H1 (cell line): ENCODE data around the gene PHF3. TPM values are rescaled to one million over a fixed set of nuclear protein-coding genes. Genes with fewer than 3 reads are reported as not detected.

Experiments used
- ATF2 ChIP-seq: IDR thresholded peaks from 2 replicates; pipeline ENCODE4 v1.6.1; 2012; ENCODE audit warnings: low read length, inconsistent platforms
- BACH1 ChIP-seq: IDR thresholded peaks from 2 replicates; pipeline ENCODE4 v1.6.1; 2012; ENCODE audit warnings: low read length, improper control_type of control experiment
- BRCA1 ChIP-seq: IDR thresholded peaks from 2 replicates; pipeline ENCODE4 v1.6.1; 2012; ENCODE audit warnings: low read depth, low read length, improper control_type of control experiment
- CBX5 ChIP-seq: fragments of 300-800, 300-1000 bp; sonication (generic); IDR thresholded peaks from 2 replicates; pipeline ENCODE4 v1.7.1; 2016; ENCODE audit warnings: antibody characterized with exemption, low read length, low read depth
- CHD1 ChIP-seq: IDR thresholded peaks from 2 replicates; pipeline ENCODE4 v1.6.1; 2012; ENCODE audit warnings: low read depth, low read length, improper control_type of control experiment
- CHD2 ChIP-seq: IDR thresholded peaks from 2 replicates; pipeline ENCODE4 v1.6.1; 2012; ENCODE audit warnings: low read length, improper control_type of control experiment
- EGR1 ChIP-seq: IDR thresholded peaks from 2 replicates; pipeline ENCODE4 v1.6.1; 2011; ENCODE audit warnings: low read depth, low read length, borderline replicate concordance
- FOSL1 ChIP-seq: IDR thresholded peaks from 2 replicates; pipeline ENCODE4 v1.6.1; 2011; ENCODE audit warnings: mild to moderate bottlenecking, low read depth, low read length, moderate library complexity; ENCODE audit not compliant: insufficient read depth
- HDAC6 ChIP-seq: IDR thresholded peaks from one replicate; pipeline ENCODE4 v1.7.1; 2012; ENCODE audit warnings: low read depth, mild to moderate bottlenecking, inconsistent platforms, low read length, moderate library complexity
- KDM5A ChIP-seq: fragments of 200-600 bp; IDR thresholded peaks from 2 replicates; pipeline ENCODE4 v1.7.1; 2012; ENCODE audit warnings: mild to moderate bottlenecking, low read length, inconsistent platforms, mixed read lengths
- MAX ChIP-seq: IDR thresholded peaks from 2 replicates; pipeline ENCODE4 v1.6.1; 2012; ENCODE audit warnings: inconsistent platforms
- NRF1 ChIP-seq: IDR thresholded peaks from 2 replicates; pipeline ENCODE4 v1.6.1; 2011; ENCODE audit warnings: mild to moderate bottlenecking, low read depth, low read length, improper control_type of control experiment
- PHF8 ChIP-seq: fragments of 200-600 bp; sonication (generic); conservative IDR thresholded peaks from 2 replicates; pipeline ENCODE4 v1.7.1; 2012; ENCODE audit warnings: low read depth, mild to moderate bottlenecking, inconsistent platforms, low read length, moderate library complexity
- POLR2A ChIP-seq, 2 experiments: IDR thresholded peaks; 1 replicate in 1 of 2; 2 replicates in 1 of 2; pipeline ENCODE4 v1.6.1; 2011; ENCODE audit warnings: low read depth in 2 of 2, low read length in 2 of 2, mild to moderate bottlenecking in 2 of 2; ENCODE audit errors: control extremely low read depth in 1 of 2
- POU5F1 ChIP-seq: IDR thresholded peaks from 2 replicates; pipeline ENCODE4 v1.6.1; 2011; ENCODE audit warnings: low read depth, mild to moderate bottlenecking, low read length, moderate library complexity
- RAD21 ChIP-seq, 2 experiments: IDR thresholded peaks in 1 of 2; conservative IDR thresholded peaks in 1 of 2; 2 replicates each; pipeline ENCODE4 v1.6.1; 2011; ENCODE audit warnings: low read depth in 2 of 2, low read length in 2 of 2, improper control_type of control experiment in 1 of 2, inconsistent platforms in 1 of 2, mild to moderate bottlenecking in 1 of 2, moderate library complexity in 1 of 2
- RFX5 ChIP-seq: IDR thresholded peaks from 2 replicates; pipeline ENCODE4 v1.6.1; 2011; ENCODE audit warnings: low read depth, low read length, improper control_type of control experiment, borderline replicate concordance
- SAP30 ChIP-seq: fragments of 300-600 bp; sonication (generic); IDR thresholded peaks from 2 replicates; pipeline ENCODE4 v1.7.1; 2012; ENCODE audit warnings: low read length, moderate library complexity, mild to moderate bottlenecking, inconsistent platforms; ENCODE audit not compliant: insufficient read depth, insufficient replicate concordance
- SIN3A ChIP-seq, 2 experiments: IDR thresholded peaks in 1 of 2; conservative IDR thresholded peaks in 1 of 2; 2 replicates each; pipeline ENCODE4 v1.6.1; 2011 to 2012; ENCODE audit warnings: low read length in 2 of 2, improper control_type of control experiment in 1 of 2, low read depth in 1 of 2, mild to moderate bottlenecking in 1 of 2
- SIX5 ChIP-seq: IDR thresholded peaks from 2 replicates; pipeline ENCODE4 v1.6.1; 2011; ENCODE audit warnings: mild to moderate bottlenecking, low read depth, low read length
- TAF7 ChIP-seq: optimal IDR thresholded peaks from 2 replicates; pipeline ENCODE3; 2011; ENCODE audit warnings: low read depth, mild to moderate bottlenecking, inconsistent platforms, low read length, moderate library complexity, borderline replicate concordance
- USF2 ChIP-seq: IDR thresholded peaks from 2 replicates; pipeline ENCODE4 v1.6.1; 2011; ENCODE audit warnings: low read length, improper control_type of control experiment
- YY1 ChIP-seq: IDR thresholded peaks from 2 replicates; pipeline ENCODE4 v1.6.1; 2011; ENCODE audit warnings: low read depth, mild to moderate bottlenecking, low read length
- polyA plus RNA-seq, 7 experiments: library from polyadenylated mRNA; depleted of rRNA in 3 of 7; stranded (reverse) in 5 of 7; unstranded in 2 of 7; fragments of >200 nt in 5 of 7; fragments of 200-250 nt in 2 of 7; gene quantifications; 1 replicate in 5 of 7; 2 replicates in 1 of 7; 4 replicates in 1 of 7; pipeline versions ENCODE4 v1.2.1 to v1.2.3, GENCODE V29; 2011 to 2013; ENCODE audit warnings: missing spikeins in 2 of 7, mixed read lengths in 2 of 7
- total RNA-seq: library from RNA; stranded (reverse); fragmentation: NEBNext Ultra II Directional; extraction: Animal tissue kit (Norgen Biotek cat#: 25700); gene quantifications from 2 replicates; pipeline ENCODE4 v1.2.1, GENCODE V29; 2021

The PHF3 gene
- total and polyA plus RNA-seq, 2 of the 8 experiments (the other 6 are each of a cell fraction or from before 2014, with no cell fraction given): 10.1 to 69.3 TPM

- TF ChIP-seq SAP30 (no peak), TAF7 (peak; percentile 38), PHF8 (no peak; the same call in 1 of the 2 replicates), RFX5 (no peak), HDAC6 (no peak), CBX5 (no peak), BRCA1 (no peak), BACH1 (no peak), CHD1 (no peak), POLR2A (IDR thresholded peaks at IDR 0.05; ENCODE audit: control extremely low read depth in 1 of 2, low read depth in 2 of 2, low read length in 2 of 2) (no peak), CHD2 (no peak), MAX (no peak), SIX5 (no peak), USF2 (no peak), YY1 (no peak), SIN3A (conservative IDR thresholded peaks at IDR 0.05 in 1 of 2, IDR thresholded peaks at IDR 0.05 in 1 of 2; ENCODE audit: low read depth in 1 of 2, low read length in 2 of 2) (0 out of 4 replicates have a peak, but pooled peaks of 1 of the 2 experiments have one; percentile 2), KDM5A (no peak), RAD21 (IDR thresholded peaks at IDR 0.05 in 1 of 2, conservative IDR thresholded peaks at IDR 0.05 in 1 of 2; ENCODE audit: low read depth in 2 of 2, low read length in 2 of 2) (no peak), ATF2 (no peak), FOSL1 (no peak), EGR1 (peak; percentile 41; the same call in 1 of the 2 replicates), POU5F1 (no peak), NRF1 (no peak)
Measured at GRCh38 chr6:63636518-63637021, 968 bp downstream of the PHF3 start (continued).
